Measurements from ENCODE around the gene TBPL1. TPM values are rescaled to one million over a fixed set of nuclear protein-coding genes. Genes with fewer than 3 reads are reported as not detected.

Gene TBPL1
- total RNA-seq, 1 experiment from 2014 or later: 39.7 TPM

GRCh38 chr6:133919362-133919761 lies 33.7 kb upstream of the TBPL1 start:
- no peak overlapping the region for H3K4me3 ChIP-seq (ENCODE audit: low read depth in 2 of 2, low read length in 2 of 2)
- DNase-seq (ENCODE audit: low read depth, low spot score) (no peak), ATAC-seq (no peak)
- ChIA-PET POLR2A (no interaction called here), CTCF (no interaction called here)
- in situ Hi-C loops (cut with HindIII; ENCODE audit: low pct_unique_long_range_greater_than_20kb, low sequenced_read_pairs): no loop called here
- no peaks in the 10 kb centered on the region for H3K9me3 ChIP-seq (ENCODE audit: control insufficient read depth, insufficient read depth, low read depth, low read length)
- peaks cover 1% of the 10 kb centered on the region; the same call in 1 of the 2 replicates for H3K4me1 ChIP-seq (ENCODE audit: control insufficient read depth, insufficient read depth, low read length)
- no TSS peak for BruUV-seq (replicated peaks)
- H3K36me3 ChIP-seq (ENCODE audit: control insufficient read depth, insufficient read depth, low read length): no peaks in the 10 kb centered on the region
- TF ChIP-seq SIN3A (IDR thresholded peaks at IDR 0.05; ENCODE audit: borderline replicate concordance, insufficient read depth, low read depth, low read length) (no peak), POLR2AphosphoS5 (IDR thresholded peaks at IDR 0.05; ENCODE audit: low read depth, low read length) (no peak), CTCF (IDR thresholded peaks at IDR 0.05) (no peak), TCF7L2 (IDR thresholded peaks at IDR 0.05; ENCODE audit: low read depth, low read length) (no peak)
- TF ChIP-seq, protein P1, sequence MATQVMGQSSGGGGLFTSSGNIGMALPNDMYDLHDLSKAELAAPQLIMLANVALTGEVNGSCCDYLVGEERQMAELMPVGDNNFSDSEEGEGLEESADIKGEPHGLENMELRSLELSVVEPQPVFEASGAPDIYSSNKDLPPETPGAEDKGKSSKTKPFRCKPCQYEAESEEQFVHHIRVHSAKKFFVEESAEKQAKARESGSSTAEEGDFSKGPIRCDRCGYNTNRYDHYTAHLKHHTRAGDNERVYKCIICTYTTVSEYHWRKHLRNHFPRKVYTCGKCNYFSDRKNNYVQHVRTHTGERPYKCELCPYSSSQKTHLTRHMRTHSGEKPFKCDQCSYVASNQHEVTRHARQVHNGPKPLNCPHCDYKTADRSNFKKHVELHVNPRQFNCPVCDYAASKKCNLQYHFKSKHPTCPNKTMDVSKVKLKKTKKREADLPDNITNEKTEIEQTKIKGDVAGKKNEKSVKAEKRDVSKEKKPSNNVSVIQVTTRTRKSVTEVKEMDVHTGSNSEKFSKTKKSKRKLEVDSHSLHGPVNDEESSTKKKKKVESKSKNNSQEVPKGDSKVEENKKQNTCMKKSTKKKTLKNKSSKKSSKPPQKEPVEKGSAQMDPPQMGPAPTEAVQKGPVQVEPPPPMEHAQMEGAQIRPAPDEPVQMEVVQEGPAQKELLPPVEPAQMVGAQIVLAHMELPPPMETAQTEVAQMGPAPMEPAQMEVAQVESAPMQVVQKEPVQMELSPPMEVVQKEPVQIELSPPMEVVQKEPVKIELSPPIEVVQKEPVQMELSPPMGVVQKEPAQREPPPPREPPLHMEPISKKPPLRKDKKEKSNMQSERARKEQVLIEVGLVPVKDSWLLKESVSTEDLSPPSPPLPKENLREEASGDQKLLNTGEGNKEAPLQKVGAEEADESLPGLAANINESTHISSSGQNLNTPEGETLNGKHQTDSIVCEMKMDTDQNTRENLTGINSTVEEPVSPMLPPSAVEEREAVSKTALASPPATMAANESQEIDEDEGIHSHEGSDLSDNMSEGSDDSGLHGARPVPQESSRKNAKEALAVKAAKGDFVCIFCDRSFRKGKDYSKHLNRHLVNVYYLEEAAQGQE (IDR thresholded peaks at IDR 0.05; ENCODE audit: insufficient read depth in 1 of 2, low read depth in 2 of 2, low read length in 1 of 2): no peak
- no peaks in the 10 kb centered on the region; the same call in 1 of the 2 replicates for H3K27me3 ChIP-seq (ENCODE audit: control insufficient read depth, insufficient read depth, low read length)
- H3K27ac ChIP-seq (ENCODE audit: low read length): no peak overlapping the region
- intact Hi-C loops (cut with micrococcal nuclease; ENCODE audit: unreplicated experiment): loop anchor here (10.0 kb wide), 1 partner anchor 1075 kb away; no protein-coding TSS in a partner anchor

- in situ Hi-C loops (cut with HindIII; ENCODE audit: low pct_unique_long_range_greater_than_20kb, low sequenced_read_pairs) (no loop called here), intact Hi-C loops (cut with micrococcal nuclease; ENCODE audit: unreplicated experiment) (loop anchor here (1.0 to 10.0 kb wide), 3 partner anchors 51 to 143 kb away; no protein-coding TSS in a partner anchor)
- H3K4me1 ChIP-seq (ENCODE audit: control insufficient read depth, insufficient read depth, low read length): peaks cover 5% of the 10 kb centered on the region; the same call in 1 of the 2 replicates
- ATAC-seq (0 out of 2 replicates have a peak, but pooled peaks have one; percentile 58), DNase-seq (ENCODE audit: low read depth, low spot score) (peak; percentile 48)
- ChIA-PET POLR2A (no interaction called here), CTCF (interaction anchor here (0.5 to 1.5 kb wide), 2 partner anchors 352 to 412 kb away, joined by 5 read pairs; no protein-coding TSS in a partner anchor)
- BruUV-seq (replicated peaks): no TSS peak
- no peak overlapping the region; a peak in 1 of 4 replicates for H3K4me3 ChIP-seq (ENCODE audit: low read depth in 2 of 2, low read length in 2 of 2)
- no peaks in the 10 kb centered on the region for H3K27me3 ChIP-seq (ENCODE audit: control insufficient read depth, insufficient read depth, low read length)
- no peaks in the 10 kb centered on the region for H3K9me3 ChIP-seq (ENCODE audit: control insufficient read depth, insufficient read depth, low read depth, low read length)
- no peak overlapping the region for H3K27ac ChIP-seq (ENCODE audit: low read length)
- H3K36me3 ChIP-seq (ENCODE audit: control insufficient read depth, insufficient read depth, low read length): no peaks in the 10 kb centered on the region
- TF ChIP-seq SIN3A (IDR thresholded peaks at IDR 0.05; ENCODE audit: borderline replicate concordance, insufficient read depth, low read depth, low read length): no peak
- TF ChIP-seq CTCF (IDR thresholded peaks at IDR 0.05): peak; percentile 84
Measured at GRCh38 chr6:133921249-133921859, 31.7 kb upstream of the TBPL1 start.
